Activated CD4-positive, alpha-beta T cell treated with anti-CD3 and anti-CD28 coated beads, Interleukin-2, amount 50 U/mL, for 24 hours (primary cell): Measurements from ENCODE around the gene LRMDA.

Source experiments
- DNase-seq, 2 donors: peaks; one replicate each; pipeline ENCODE4 v3.0.0-alpha.2; 2020; ENCODE audit warnings: low read depth in 1 of 2, low spot score in 1 of 2

The LRMDA gene

DNA sequence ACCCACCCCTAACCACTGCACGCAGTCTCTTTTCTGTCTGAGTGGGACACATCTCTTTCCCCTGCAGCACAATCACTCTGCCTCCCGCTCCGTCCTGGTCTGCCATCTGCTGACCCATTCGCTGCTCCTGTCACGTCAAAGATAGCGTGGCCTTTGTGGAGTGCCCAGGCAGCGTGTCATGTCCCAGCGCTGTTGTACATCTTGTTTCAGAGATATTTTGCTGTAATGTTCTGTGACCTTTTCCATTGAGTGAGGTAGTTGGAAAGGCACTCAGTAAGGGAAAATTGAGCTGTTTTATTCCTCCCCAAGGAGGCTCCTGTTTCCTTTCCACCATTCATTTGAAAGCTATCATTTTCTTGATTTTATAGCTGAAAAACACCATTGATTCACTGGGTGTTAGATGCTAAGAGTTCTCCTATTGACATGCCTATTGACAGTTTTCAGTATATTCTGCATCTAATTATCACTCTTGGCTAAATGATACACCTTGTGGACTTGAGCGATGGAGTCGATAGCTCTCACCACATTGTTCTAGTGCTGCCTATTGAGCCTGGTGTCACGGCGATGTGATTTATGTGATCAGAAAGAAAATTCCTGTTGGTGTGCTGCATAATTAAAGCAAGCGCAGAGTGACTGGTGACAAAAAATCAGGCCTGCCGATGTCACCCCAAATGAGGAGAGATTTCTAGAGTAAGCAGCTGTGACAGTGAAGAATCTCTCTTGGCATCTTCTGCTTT is 372.6 kb downstream of the LRMDA start:
- no peak for DNase-seq

DNA sequence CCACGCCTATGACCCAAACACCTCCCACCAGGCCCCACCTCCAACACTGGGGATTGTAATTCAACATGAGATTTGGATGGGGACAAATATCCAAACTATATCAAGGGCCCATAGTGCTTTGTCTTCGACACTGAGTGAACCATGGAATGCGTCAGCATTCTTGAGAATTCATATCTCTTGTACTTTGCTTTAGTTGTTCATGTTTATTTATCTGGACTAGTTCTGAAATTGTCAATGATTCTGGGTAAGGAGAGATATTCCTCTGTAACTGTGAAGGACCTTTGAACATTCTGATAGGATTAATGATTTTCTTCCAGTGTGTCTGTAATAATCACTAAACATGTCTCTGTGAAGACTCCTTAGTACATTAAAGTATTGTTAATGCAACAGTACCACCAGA is 374.8 kb downstream of the LRMDA start:
- DNase-seq, result no peak

DNA sequence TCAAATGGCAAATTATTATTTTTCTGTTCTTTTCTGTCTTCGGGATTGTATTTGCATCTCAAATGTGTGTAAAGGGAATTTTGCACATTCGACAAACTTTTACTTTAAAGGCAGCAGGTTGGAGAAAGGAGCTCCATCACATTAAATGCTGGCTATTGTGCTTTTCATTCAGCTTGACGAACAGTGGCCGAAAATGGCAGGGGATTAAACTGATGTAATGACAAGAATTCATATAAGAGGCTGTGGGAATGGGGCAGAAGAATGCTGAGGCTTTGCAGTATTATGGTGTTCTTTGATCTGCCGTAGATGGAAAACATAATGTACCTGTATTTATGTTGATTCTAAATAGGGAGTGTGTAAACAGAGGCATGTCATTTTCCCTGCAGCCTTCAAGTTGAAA is 376.0 kb downstream of the LRMDA start:
- DNase-seq, result no peak

- no peak for DNase-seq
These were observed 377.6 kb downstream of the LRMDA start for GRCh38 chr10:75809003-75809402.

- DNase-seq, result no peak
These were observed 382.6 kb downstream of the LRMDA start for GRCh38 chr10:75814014-75814413.

DNA sequence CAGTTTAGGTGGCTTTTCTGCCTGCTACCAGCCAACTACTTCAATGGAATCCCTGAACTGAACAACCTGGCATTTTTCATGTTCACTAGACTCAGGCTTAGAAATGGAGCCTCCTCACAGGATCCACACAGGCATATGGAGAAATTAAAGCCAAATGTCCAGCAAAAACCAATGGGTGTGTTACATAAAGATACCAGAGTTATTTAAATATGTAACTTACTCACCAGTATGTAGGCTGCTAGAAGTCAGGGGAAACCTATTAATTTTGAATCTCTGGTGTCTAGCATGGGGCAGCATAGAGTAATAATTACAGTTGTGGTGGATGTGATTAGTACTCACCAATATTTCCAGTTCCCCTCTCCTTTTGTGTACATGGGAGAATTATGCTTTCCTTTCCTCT is 383.6 kb downstream of the LRMDA start:
- DNase-seq, result no peak

GRCh38 chr10:75817198-75817597 is 385.8 kb downstream of the LRMDA start:
- no peak for DNase-seq

DNA sequence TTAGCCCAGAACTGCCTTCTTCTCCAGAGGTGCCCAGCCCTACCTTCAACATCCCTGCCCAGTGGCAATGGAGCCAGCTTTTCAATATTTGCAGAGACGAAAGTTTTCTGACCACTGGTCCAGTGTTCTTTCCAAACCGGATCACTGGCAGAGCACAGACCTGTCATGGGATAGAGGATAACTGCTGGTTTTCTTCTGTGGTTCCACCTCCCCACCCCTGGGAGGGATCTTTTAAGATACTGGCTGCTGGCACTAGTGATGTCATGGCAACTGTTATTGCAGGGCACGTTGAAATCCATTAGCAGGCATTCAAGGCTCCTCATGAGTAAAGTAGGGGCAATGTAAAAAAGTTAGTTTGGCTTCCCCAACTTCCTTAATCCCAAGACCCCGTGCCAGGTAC is 387.1 kb downstream of the LRMDA start:
- DNase-seq, result no peak

DNA sequence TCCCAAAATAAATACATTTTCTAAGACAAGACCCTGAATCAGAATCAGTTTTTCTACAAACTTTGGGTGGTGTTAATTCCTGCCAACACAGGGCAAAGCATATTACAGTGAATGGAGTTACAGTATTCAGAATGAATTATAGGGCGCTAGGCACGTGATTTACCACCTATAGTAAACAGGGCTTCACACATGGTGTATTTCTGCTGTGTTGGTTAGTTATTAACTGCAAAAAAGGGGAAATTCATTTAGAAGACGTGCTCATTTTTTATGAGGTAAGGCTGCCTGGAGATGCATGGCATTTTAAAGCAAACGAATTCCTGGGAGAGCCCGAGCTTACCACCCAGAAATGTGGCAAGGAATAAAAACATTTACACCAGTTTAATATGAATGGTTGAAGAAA is 393.8 kb downstream of the LRMDA start:
- DNase-seq, result no peak

DNA sequence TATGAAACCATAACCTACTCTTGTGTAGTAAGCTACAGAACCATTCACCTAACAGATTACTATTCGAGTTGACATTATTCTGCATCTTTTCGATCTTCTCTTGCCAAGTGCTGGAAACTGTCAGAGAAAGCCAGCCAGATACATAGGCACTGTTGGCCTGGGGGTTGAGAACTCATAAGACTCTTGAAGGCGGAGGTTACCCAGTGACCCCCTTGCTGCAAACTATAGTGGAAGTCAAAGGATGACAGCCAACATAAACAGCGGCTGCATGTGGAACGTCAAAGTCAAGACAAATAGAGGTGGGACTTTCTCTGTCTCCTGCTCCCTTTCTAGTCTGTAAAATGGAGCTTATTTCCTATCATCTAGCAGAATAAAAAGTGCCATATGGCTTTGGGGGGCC is 394.2 kb downstream of the LRMDA start:
- DNase-seq, result no peak

DNA sequence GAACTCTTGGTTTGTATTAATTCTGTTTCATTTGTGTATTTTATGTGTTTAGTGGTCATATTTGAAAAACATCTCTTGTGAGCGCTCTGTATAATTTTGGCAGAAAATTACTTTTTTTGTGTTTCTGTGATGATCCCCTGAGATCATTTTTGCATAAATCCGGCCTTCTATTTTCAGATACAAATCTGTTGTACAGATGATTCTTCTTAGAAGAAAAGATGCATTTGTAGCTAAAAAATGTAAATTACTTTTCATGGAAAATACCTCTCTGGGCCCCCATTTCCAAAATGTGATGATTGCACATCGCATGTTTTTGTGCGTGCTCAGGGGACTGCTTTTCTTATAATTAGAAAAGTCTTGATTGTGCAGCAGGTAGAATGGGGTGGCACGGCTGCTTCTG is 395.4 kb downstream of the LRMDA start:
- DNase-seq, result no peak

DNA sequence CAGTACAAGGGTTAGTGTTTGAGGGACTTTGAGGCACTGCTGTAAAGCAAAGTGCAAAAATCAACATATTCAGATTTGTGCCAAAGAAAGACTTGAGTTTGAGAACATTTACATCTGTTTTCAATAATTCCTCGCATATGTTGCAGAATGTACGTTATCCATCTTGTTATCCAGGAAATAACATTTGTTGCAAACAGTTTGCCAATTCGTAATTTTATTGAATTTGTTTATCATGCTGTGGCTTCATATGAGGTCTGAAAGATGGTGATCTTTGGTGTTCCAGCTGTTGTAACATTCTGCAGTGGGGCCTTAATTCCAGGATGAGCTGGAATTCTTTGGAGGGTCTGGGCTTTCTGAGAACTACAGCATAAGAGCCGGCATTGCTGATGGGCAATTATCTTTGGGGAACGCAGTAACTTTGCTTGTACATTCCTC is 396.2 kb downstream of the LRMDA start:
- DNase-seq, result no peak

GRCh38 chr10:75828413-75828812 is 397.0 kb downstream of the LRMDA start:
- DNase-seq, result no peak

- no peak for DNase-seq
These were observed 404.6 kb downstream of the LRMDA start for GRCh38 chr10:75836064-75836463.

DNA sequence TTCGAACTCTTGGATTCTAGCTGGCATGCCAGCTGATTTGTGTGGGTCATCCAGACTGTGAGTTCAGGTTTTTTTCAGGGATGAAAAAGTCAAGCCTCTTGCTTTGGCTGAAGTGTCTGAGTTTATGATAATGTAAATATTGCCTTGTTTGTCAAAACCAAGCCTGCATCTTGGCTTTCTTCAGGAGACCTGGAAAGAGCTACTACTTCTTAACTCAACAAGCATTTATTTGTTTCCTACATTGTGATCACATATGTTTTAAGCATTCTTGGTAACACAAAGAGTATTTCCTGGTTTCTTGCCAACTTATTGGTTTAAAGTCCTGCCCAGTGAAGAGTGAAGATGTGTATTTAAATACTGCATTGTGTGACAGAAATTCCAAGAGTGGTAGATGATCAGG is 407.1 kb downstream of the LRMDA start:
- DNase-seq, result no peak

- no peak for DNase-seq
These were observed 407.6 kb downstream of the LRMDA start for GRCh38 chr10:75839020-75839419.

DNA sequence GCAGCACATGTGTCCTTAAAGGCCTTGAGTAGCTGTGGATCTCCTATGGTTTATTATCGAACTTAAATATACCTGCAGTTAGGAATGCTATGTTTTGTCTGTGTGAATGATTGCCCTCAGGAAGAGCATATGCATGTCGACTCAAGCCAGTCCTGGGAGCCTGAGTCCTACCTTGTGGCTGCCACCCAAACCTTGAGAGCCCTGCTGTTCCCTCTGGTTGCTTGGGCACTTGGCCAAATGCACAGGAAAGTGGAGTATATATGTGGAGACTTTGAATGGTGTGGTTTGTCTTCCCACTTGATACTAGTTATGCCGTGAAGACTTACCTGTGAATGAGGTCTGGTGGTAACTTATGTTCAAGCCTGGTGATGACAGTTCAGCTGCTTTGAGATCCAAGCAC is 409.8 kb downstream of the LRMDA start:
- no peak for DNase-seq

DNA sequence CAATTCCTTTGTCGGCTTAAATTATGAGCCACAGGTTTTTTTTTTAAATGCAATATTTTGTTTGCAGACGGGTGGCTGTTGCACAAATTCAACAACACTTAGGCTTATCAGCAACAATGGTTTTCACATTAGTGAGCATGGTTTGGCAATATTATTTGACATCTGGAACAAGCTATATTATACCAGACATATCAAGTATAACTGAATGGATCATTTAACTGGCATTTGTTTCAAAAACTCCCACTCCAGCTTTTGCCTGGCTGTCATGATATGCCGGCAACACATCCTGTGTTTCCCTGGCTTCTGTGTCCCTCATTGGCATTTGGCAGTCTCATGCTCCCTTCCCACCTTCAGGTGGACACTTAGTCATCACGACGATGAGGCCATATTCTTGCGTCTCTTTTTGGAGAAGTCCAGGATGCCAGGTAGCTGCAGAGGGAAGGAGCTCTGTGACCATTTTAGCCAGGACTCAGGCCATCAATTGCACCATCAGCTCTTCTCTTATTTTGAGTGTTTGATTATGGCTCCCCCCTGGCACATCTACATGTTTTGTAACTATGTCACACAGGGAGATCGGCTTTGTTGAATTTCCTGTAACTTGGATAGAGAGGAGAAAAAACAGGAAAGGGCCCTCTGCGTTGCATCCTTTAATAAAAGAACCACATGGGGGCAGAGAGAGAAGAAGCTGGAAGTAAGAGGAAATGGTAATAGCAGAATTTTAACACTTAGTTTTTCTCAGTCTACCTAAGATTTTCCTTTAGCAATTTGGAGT is 413.9 kb downstream of the LRMDA start:
- no peak for DNase-seq

DNA sequence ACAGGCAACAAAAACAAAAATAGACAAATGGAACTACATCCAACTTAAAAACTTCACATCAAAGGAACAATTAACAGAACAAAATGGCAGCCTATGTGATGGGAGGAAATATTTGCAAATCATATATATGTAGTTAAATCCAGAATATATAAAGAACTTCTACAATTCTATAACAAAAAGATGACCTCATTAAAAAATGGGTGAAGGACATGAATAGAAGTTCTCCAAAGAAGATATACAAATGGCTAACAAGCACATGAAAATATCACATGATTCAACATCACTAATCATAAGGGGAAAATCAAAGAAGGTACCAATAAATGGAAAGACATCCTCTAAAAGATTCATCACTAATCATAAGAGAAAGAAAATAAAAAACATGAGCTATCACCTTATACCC is 416.1 kb downstream of the LRMDA start:
- no peak for DNase-seq

GRCh38 chr10:75851580-75852345 is 420.3 kb downstream of the LRMDA start:
- no peak for DNase-seq

- DNase-seq, result no peak
These were observed 421.5 kb downstream of the LRMDA start for GRCh38 chr10:75852851-75853484.
